Measurements from ENCODE around the gene NRCAM.

DNA sequence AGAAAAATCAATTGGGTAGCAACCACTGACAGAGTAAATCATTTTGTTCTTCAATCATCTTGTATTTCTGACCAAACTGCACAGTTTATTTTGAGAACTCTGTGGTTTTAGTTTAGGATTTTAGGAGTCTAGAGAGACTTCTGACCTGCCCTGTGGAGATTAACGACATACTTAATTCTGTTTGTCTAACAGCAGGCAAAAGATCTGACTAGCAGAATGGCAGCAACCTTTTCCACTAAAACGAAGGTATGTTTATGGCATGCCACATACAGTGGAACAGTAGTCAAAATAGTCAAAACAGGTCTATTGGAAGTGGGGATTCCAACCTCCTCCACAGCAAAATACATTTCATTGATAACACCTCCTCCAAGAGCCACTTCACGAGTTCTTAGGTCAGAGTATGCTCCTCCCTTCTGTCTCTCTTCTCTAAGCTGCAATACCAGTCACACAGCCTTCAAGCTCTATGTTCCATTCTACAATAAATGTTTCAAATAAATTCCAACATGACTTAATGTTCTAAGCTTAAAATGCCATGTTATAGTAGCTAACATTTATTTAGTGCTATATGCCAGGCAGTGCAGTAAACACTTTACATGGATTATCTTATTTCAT lies 34.4 kb downstream of the NRCAM start:
- TF ChIP-seq, protein P1, sequence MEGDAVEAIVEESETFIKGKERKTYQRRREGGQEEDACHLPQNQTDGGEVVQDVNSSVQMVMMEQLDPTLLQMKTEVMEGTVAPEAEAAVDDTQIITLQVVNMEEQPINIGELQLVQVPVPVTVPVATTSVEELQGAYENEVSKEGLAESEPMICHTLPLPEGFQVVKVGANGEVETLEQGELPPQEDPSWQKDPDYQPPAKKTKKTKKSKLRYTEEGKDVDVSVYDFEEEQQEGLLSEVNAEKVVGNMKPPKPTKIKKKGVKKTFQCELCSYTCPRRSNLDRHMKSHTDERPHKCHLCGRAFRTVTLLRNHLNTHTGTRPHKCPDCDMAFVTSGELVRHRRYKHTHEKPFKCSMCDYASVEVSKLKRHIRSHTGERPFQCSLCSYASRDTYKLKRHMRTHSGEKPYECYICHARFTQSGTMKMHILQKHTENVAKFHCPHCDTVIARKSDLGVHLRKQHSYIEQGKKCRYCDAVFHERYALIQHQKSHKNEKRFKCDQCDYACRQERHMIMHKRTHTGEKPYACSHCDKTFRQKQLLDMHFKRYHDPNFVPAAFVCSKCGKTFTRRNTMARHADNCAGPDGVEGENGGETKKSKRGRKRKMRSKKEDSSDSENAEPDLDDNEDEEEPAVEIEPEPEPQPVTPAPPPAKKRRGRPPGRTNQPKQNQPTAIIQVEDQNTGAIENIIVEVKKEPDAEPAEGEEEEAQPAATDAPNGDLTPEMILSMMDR (IDR thresholded peaks at IDR 0.05), result no peak
- TF ChIP-seq ELF4 (CRISPR knock-in tag; IDR thresholded peaks at IDR 0.05; ENCODE audit: low read depth), result no peak
